H9 (cell line): ENCODE results near the gene ASIC1. TPM values are rescaled to one million over a fixed set of nuclear protein-coding genes. Genes with fewer than 3 reads are reported as not detected.

Experiments
- DNase-seq: peaks from one replicate; pipeline ENCODE4 v3.0.0-alpha.2; 2017
- H2AFZ ChIP-seq: one replicate; pipeline ENCODE4 v1.6.1; 2013; ENCODE audit warnings: mild to moderate bottlenecking, low read length, control low read depth, moderate library complexity
- H2AK5ac ChIP-seq: 2 replicates; pipeline ENCODE4 v1.6.1; 2013; ENCODE audit warnings: low read length, control low read depth, mixed read lengths; ENCODE audit not compliant: insufficient read length
- H2BK120ac ChIP-seq: one replicate; pipeline ENCODE4 v1.6.1; 2013; ENCODE audit warnings: low read depth, mild to moderate bottlenecking, low read length, control low read depth, inconsistent platforms; ENCODE audit not compliant: poor library complexity, severe bottlenecking
- H2BK12ac ChIP-seq: 2 replicates; pipeline ENCODE4 v1.6.1; 2013; ENCODE audit warnings: low read length, control low read depth, mixed read lengths, low read depth; ENCODE audit not compliant: insufficient read length
- H2BK15ac ChIP-seq: 2 replicates; pipeline ENCODE4 v1.6.1; 2013; ENCODE audit warnings: low read depth, low read length, control low read depth
- H2BK20ac ChIP-seq: one replicate; pipeline ENCODE4 v1.6.1; 2013; ENCODE audit warnings: low read depth, mild to moderate bottlenecking, low read length, control low read depth, inconsistent platforms; ENCODE audit not compliant: poor library complexity, severe bottlenecking
- H2BK5ac ChIP-seq: 2 replicates; pipeline ENCODE4 v1.6.1; 2013; ENCODE audit warnings: low read length, control low read depth, mixed read lengths; ENCODE audit not compliant: insufficient read length
- H3K14ac ChIP-seq: 2 replicates; pipeline ENCODE4 v1.6.1; 2013; ENCODE audit warnings: low read length, control low read depth; ENCODE audit not compliant: insufficient read depth
- H3K18ac ChIP-seq: 2 replicates; pipeline ENCODE4 v1.6.1; 2013; ENCODE audit warnings: low read depth, mild to moderate bottlenecking, mixed read lengths, low read length, control low read depth; ENCODE audit not compliant: insufficient read length
- H3K23ac ChIP-seq: 2 replicates; pipeline ENCODE4 v1.6.1; 2013; ENCODE audit warnings: low read length, control low read depth, mixed read lengths, low read depth; ENCODE audit not compliant: insufficient read length
- H3K23me2 ChIP-seq: 2 replicates; pipeline ENCODE4 v1.6.1; 2013; ENCODE audit warnings: low read depth, mild to moderate bottlenecking, mixed read lengths, low read length, control low read depth; ENCODE audit not compliant: insufficient read length, poor library complexity, severe bottlenecking
- H3K27ac ChIP-seq: 2 replicates; pipeline ENCODE4 v1.5.1; 2013; ENCODE audit warnings: low read length, control low read depth, mixed read lengths, low read depth; ENCODE audit not compliant: insufficient read length
- H3K27me3 ChIP-seq: 2 replicates; pipeline ENCODE4 v1.6.1; 2013; ENCODE audit warnings: low read length, control low read depth, inconsistent platforms; ENCODE audit not compliant: insufficient read depth
- H3K4ac ChIP-seq: 2 replicates; pipeline ENCODE4 v1.6.1; 2013; ENCODE audit warnings: low read depth, mild to moderate bottlenecking, control low read depth, inconsistent platforms, low read length, moderate library complexity
- H3K4me1 ChIP-seq: 2 replicates; pipeline ENCODE4 v1.6.1; 2013; ENCODE audit warnings: low read length, control low read depth, inconsistent platforms; ENCODE audit not compliant: insufficient read depth
- H3K4me2 ChIP-seq: 2 replicates; pipeline ENCODE4 v1.6.1; 2013; ENCODE audit warnings: low read length, control low read depth, mixed read lengths; ENCODE audit not compliant: insufficient read length, insufficient read depth
- H3K56ac ChIP-seq: 2 replicates; pipeline ENCODE4 v1.6.1; 2013; ENCODE audit warnings: low read depth, mild to moderate bottlenecking, mixed read lengths, low read length, control low read depth; ENCODE audit not compliant: insufficient read length
- H3K79me1 ChIP-seq: 2 replicates; pipeline ENCODE4 v1.6.1; 2013; ENCODE audit warnings: low read depth, mild to moderate bottlenecking, moderate library complexity, low read length, control low read depth, inconsistent platforms; ENCODE audit not compliant: insufficient read depth, poor library complexity, severe bottlenecking
- H3K79me2 ChIP-seq: 2 replicates; pipeline ENCODE4 v1.6.1; 2013; ENCODE audit warnings: low read length, control low read depth, inconsistent platforms; ENCODE audit not compliant: insufficient read depth
- H3K9ac ChIP-seq: 2 replicates; pipeline ENCODE4 v1.6.1; 2013; ENCODE audit warnings: low read length, control low read depth, mixed read lengths; ENCODE audit not compliant: insufficient read length; ENCODE audit errors: extremely low read depth
- H3K9me3 ChIP-seq: one replicate; pipeline ENCODE4 v1.6.1; 2013; ENCODE audit warnings: low read depth, low read length, inconsistent platforms; ENCODE audit not compliant: control insufficient read depth
- H3T11ph ChIP-seq: one replicate; pipeline ENCODE4 v1.6.1; 2013; ENCODE audit warnings: mild to moderate bottlenecking, low read length, control low read depth, inconsistent platforms
- H4K20me1 ChIP-seq: one replicate; pipeline ENCODE4 v1.6.1; 2013; ENCODE audit not compliant: control insufficient read depth, insufficient read length, insufficient read depth
- H4K5ac ChIP-seq: 2 replicates; pipeline ENCODE4 v1.6.1; 2013; ENCODE audit warnings: low read depth, mild to moderate bottlenecking, mixed read lengths, low read length, control low read depth; ENCODE audit not compliant: insufficient read length
- H4K8ac ChIP-seq: replicated peaks from 2 replicates; pipeline ENCODE4 v1.6.1; 2013; ENCODE audit warnings: low read length, control low read depth, mixed read lengths, low read depth; ENCODE audit not compliant: insufficient read length
- H4K91ac ChIP-seq: 2 replicates; pipeline ENCODE4 v1.6.1; 2013; ENCODE audit warnings: low read depth, mild to moderate bottlenecking, moderate library complexity, mixed read lengths, low read length, control low read depth; ENCODE audit not compliant: insufficient read length
- H3K27ac Mint-ChIP-seq, 3 experiments: 2 replicates in 2 of 3; 3 replicates in 1 of 3; pipeline ENCODE4 v1.8.0; 2020 to 2021; ENCODE audit warnings: mixed read lengths in 3 of 3, mild to moderate bottlenecking in 1 of 3, moderate library complexity in 1 of 3
- H3K27me3 Mint-ChIP-seq: 2 replicates; pipeline ENCODE4 v1.8.0; 2021; ENCODE audit warnings: low read depth, mild to moderate bottlenecking, moderate library complexity, mixed read lengths
- H3K36me3 Mint-ChIP-seq, 3 experiments: 2 replicates in 2 of 3; 3 replicates in 1 of 3; pipeline ENCODE4 v1.8.0; 2020 to 2021; ENCODE audit warnings: low read depth in 3 of 3, mixed read lengths in 3 of 3; ENCODE audit not compliant: insufficient read depth in 1 of 3
- H3K4me1 Mint-ChIP-seq, 2 experiments: 2 replicates each; pipeline ENCODE4 v1.8.0; 2020; ENCODE audit warnings: mixed read lengths in 2 of 2
- H3K4me3 Mint-ChIP-seq, 2 experiments: 2 replicates in 1 of 2; 3 replicates in 1 of 2; pipeline ENCODE4 v1.8.0; 2020 to 2021; ENCODE audit warnings: mild to moderate bottlenecking in 2 of 2, mixed read lengths in 2 of 2, moderate library complexity in 1 of 2
- H3K9me3 Mint-ChIP-seq, 2 experiments: 2 replicates in 1 of 2; 3 replicates in 1 of 2; pipeline ENCODE4 v1.8.0; 2020; ENCODE audit warnings: mild to moderate bottlenecking in 2 of 2, mixed read lengths in 2 of 2, moderate library complexity in 1 of 2
- CTCF ChIP-seq: fragments of 200-600 bp; sonication (generic); conservative IDR thresholded peaks from 3 replicates; pipeline ENCODE4 v1.8.0; 2021; ENCODE audit warnings: antibody characterized with exemption, mild to moderate bottlenecking
- WGBS: extraction: QIAGEN DNeasy Blood & Tissue Kit; methylation state at CpG from one replicate; pipeline ENCODE4 v1.1.7; 2013; ENCODE audit warnings: missing lambda C conversion rate, low lambda C conversion rate, mixed read lengths; ENCODE audit not compliant: insufficient read length; ENCODE audit errors: extremely low coverage; 5-methylcytosine and 5-hydroxymethylcytosine counted together
- total RNA-seq: library from RNA; stranded (reverse); gene quantifications from 2 replicates; pipeline ENCODE4 v1.2.1, GENCODE V29; 2021

Gene ASIC1
- total RNA-seq, 1 experiment from 2014 or later, result 3.9 TPM

GRCh38 chr12:50103767-50104321 lies 46.4 kb downstream of the ASIC1 start, which contains the start of gene GPD1:
Gene GPD1, plus strand, starts transcription at chr12:50104008. Its CDS starts 43 bp downstream, at chr12:50104051.
- Histone ChIP-seq H4K8ac (no peak within 1 kb of the TSS), H3K4me1 (no peaks in the 10 kb centered on the region; the same call in 1 of the 2 replicates), H2BK5ac (no peak within 1 kb of the TSS), H3T11ph (no peak within 1 kb of the TSS), H3K18ac (no peak within 1 kb of the TSS), H3K79me2 (no peaks in the 10 kb centered on the region), H3K4me2 (no peak within 1 kb of the TSS), H3K27ac (no peak within 1 kb of the TSS), H3K56ac (no peak within 1 kb of the TSS), H4K91ac (no peak within 1 kb of the TSS), H4K5ac (no peak within 1 kb of the TSS), H2AFZ (no peak within 1 kb of the TSS), H3K27me3 (no peaks in the 10 kb centered on the region), H3K4ac (no peak within 1 kb of the TSS), H2AK5ac (no peak within 1 kb of the TSS), H3K23me2 (no peaks in the 10 kb centered on the region), H2BK20ac (no peak within 1 kb of the TSS), H4K20me1 (no peaks in the 10 kb centered on the region), H2BK12ac (no peak within 1 kb of the TSS), H3K9ac (no peak within 1 kb of the TSS), H3K9me3 (no peaks in the 10 kb centered on the region), H3K79me1 (no peaks in the 10 kb centered on the region), H3K23ac (no peak within 1 kb of the TSS), H2BK15ac (no peak within 1 kb of the TSS), H3K14ac (peak within 1 kb of the TSS; percentile 9; the same call in 1 of the 2 replicates), H2BK120ac (no peak within 1 kb of the TSS)
- Mint-ChIP-seq H3K27ac (peak within 1 kb of the TSS; percentile 15 to 57 (median 21); a peak in 4 of 7 replicates), H3K9me3 (no peaks in the 10 kb centered on the region), H3K27me3 (peaks cover 4% of the 10 kb centered on the region), H3K36me3 (peaks cover 14 to 32% (median 26%) of the 10 kb centered on the region in 3 experiments), H3K4me3 (no peak within 1 kb of the TSS), H3K4me1 (peaks cover 44 to 46% of the 10 kb centered on the region in 2 experiments)
- no CpG with 5 or more reads among the region's 13 CpGs for WGBS
- DNase-seq, result peak; percentile 76
- TF ChIP-seq CTCF, result no peak
